GM23248 (cell line): ENCODE measurements around the gene SHISA8. TPM values are rescaled to one million over a fixed set of nuclear protein-coding genes. Genes with fewer than 3 reads are reported as not detected.

Experiments used
- DNase-seq: peaks from one replicate; pipeline ENCODE4 v3.0.0-alpha.2; 2015
- H2AFZ ChIP-seq: fragments of 200-600 bp; sonication (generic); 2 replicates; pipeline ENCODE4 v1.6.1; 2016; ENCODE audit warnings: antibody characterized with exemption
- H3F3A ChIP-seq: fragments of 200-600 bp; sonication (generic); 2 replicates; pipeline ENCODE4 v1.6.1; 2016; ENCODE audit warnings: mild to moderate bottlenecking, antibody characterized with exemption, mixed run types; ENCODE audit not compliant: insufficient read depth
- H3K27ac ChIP-seq: fragments of 200-600 bp; sonication (generic); 2 replicates; pipeline ENCODE4 v1.5.1; 2016; ENCODE audit warnings: mild to moderate bottlenecking
- H3K27me3 ChIP-seq: fragments of 200-600 bp; sonication (generic); replicated peaks from 2 replicates; pipeline ENCODE4 v1.6.1; 2016; ENCODE audit warnings: mild to moderate bottlenecking; ENCODE audit not compliant: insufficient read depth
- H3K36me3 ChIP-seq: fragments of 200-600 bp; sonication (generic); 2 replicates; pipeline ENCODE4 v1.6.1; 2016; ENCODE audit warnings: low read depth, mild to moderate bottlenecking
- H3K4me1 ChIP-seq: fragments of 200-600 bp; sonication (generic); 2 replicates; pipeline ENCODE4 v1.6.1; 2016; ENCODE audit warnings: mild to moderate bottlenecking; ENCODE audit not compliant: insufficient read depth
- H3K4me2 ChIP-seq: fragments of 200-600 bp; sonication (generic); one replicate; pipeline ENCODE4 v1.6.1; 2016; ENCODE audit warnings: mild to moderate bottlenecking; ENCODE audit not compliant: unreplicated experiment
- H3K4me3 ChIP-seq: fragments of 200-600 bp; sonication (generic); 2 replicates; pipeline ENCODE4 v1.5.1; 2016; ENCODE audit warnings: mild to moderate bottlenecking
- H3K79me2 ChIP-seq: fragments of 200-600 bp; sonication (generic); 2 replicates; pipeline ENCODE4 v1.6.1; 2016; ENCODE audit warnings: mild to moderate bottlenecking; ENCODE audit not compliant: insufficient read depth
- H3K9ac ChIP-seq: fragments of 200-600 bp; sonication (generic); 2 replicates; pipeline ENCODE4 v1.6.1; 2016; ENCODE audit warnings: mild to moderate bottlenecking
- H3K9me2 ChIP-seq: fragments of 200-600 bp; sonication (generic); 2 replicates; pipeline ENCODE4 v1.6.1; 2016; ENCODE audit warnings: mixed run types, mild to moderate bottlenecking, moderate library complexity; ENCODE audit not compliant: insufficient read depth
- H3K9me3 ChIP-seq: fragments of 200-600 bp; sonication (generic); one replicate; pipeline ENCODE4 v1.6.1; 2017; ENCODE audit warnings: low read depth
- H4K20me1 ChIP-seq: fragments of 200-600 bp; sonication (generic); 2 replicates; pipeline ENCODE4 v1.6.0; 2016; ENCODE audit not compliant: insufficient read depth
- EZH2 ChIP-seq: fragments of 200-600 bp; sonication (generic); IDR thresholded peaks from 2 replicates; pipeline ENCODE4 v1.6.1; 2018; ENCODE audit warnings: antibody characterized with exemption, mild to moderate bottlenecking; ENCODE audit not compliant: insufficient read depth, poor library complexity, severe bottlenecking
- EZH2phosphoT487 ChIP-seq: fragments of 200-600 bp; sonication (generic); IDR thresholded peaks from 2 replicates; pipeline ENCODE4 v1.6.1; 2018; ENCODE audit warnings: antibody characterized with exemption, moderate library complexity, mild to moderate bottlenecking, low read depth; ENCODE audit not compliant: insufficient read depth
- WGBS, 2 experiments: methylation state at CpG; one replicate each; pipeline ENCODE4 v1.1.6; 2015 to 2017; ENCODE audit warnings: low lambda C conversion rate in 2 of 2, low coverage in 1 of 2; ENCODE audit errors: missing lambda C conversion rate in 2 of 2; 5-methylcytosine and 5-hydroxymethylcytosine counted together
- in situ Hi-C: fragments of 300-500 bp; cut with MboI; formaldehyde crosslinking; loops from 2 replicates; pipeline ENCODE4 v1.15.0; 2020
- polyA plus RNA-seq: library from polyadenylated mRNA; unstranded; fragments of >200 nt; fragmentation: Nextera tagmentation; extraction: Ambion mirVana; gene quantifications from 2 replicates; pipeline ENCODE4 v1.2.1, GENCODE V29; 2016
- total RNA-seq: library from RNA; depleted of rRNA; stranded (reverse); fragments of >200 nt; shearing (Covaris generic); gene quantifications from 2 replicates; pipeline ENCODE4 v1.2.3, GENCODE V29; 2014

SHISA8 gene
- total and polyA plus RNA-seq, 2 experiments from 2014 or later: not detected

- no peaks in the 10 kb centered on the region for H3K4me1 ChIP-seq
- no peak overlapping the region for H3K27ac ChIP-seq
- H3K9ac ChIP-seq: no peak overlapping the region
- no peak overlapping the region for H2AFZ ChIP-seq
- H3K4me3 ChIP-seq: no peak overlapping the region
- no peaks in the 10 kb centered on the region for H4K20me1 ChIP-seq
- H3K4me2 ChIP-seq: no peak overlapping the region
- no peaks in the 10 kb centered on the region for H3K79me2 ChIP-seq
- H3F3A ChIP-seq: peaks cover 3% of the 10 kb centered on the region
- H3K36me3 ChIP-seq: no peaks in the 10 kb centered on the region
- no peaks in the 10 kb centered on the region for H3K27me3 ChIP-seq
- in situ Hi-C loops: no loop called here
- H3K9me2 ChIP-seq: no peaks in the 10 kb centered on the region
- WGBS, 2 experiments: 76 to 82% methylated on average over 3 to 4 of the region's 4 CpGs
- H3K9me3 ChIP-seq: no peaks in the 10 kb centered on the region
- DNase-seq: no peak
- TF ChIP-seq EZH2 (no peak), EZH2phosphoT487 (no peak)
Observed at GRCh38 chr22:41935015-41935351, 20.1 kb upstream of the SHISA8 start.

- TF ChIP-seq EZH2phosphoT487 (no peak), EZH2 (no peak)
- Histone ChIP-seq H3K4me3 (no peak overlapping the region), H2AFZ (no peak overlapping the region), H3K9ac (no peak overlapping the region), H3K4me2 (no peak overlapping the region), H3K36me3 (no peaks in the 10 kb centered on the region), H3K4me1 (no peaks in the 10 kb centered on the region), H3K9me3 (no peaks in the 10 kb centered on the region), H3K79me2 (no peaks in the 10 kb centered on the region), H3K27ac (no peak overlapping the region), H3K9me2 (no peaks in the 10 kb centered on the region), H4K20me1 (no peaks in the 10 kb centered on the region), H3K27me3 (no peaks in the 10 kb centered on the region), H3F3A (no peaks in the 10 kb centered on the region)
- WGBS, 2 experiments: 92 to 95% methylated on average over 17 of the region's 17 CpGs
- in situ Hi-C loops: no loop called here
- no peak for DNase-seq
Observed at GRCh38 chr22:41934284-41935014, 19.6 kb upstream of the SHISA8 start.

- no peaks in the 10 kb centered on the region for H3K4me1 ChIP-seq
- 86 to 88% methylated on average over 13 to 16 of the region's 16 CpGs for WGBS, 2 experiments
- TF ChIP-seq EZH2 (no peak), EZH2phosphoT487 (no peak)
- no peaks in the 10 kb centered on the region for H3K79me2 ChIP-seq
- no peaks in the 10 kb centered on the region for H4K20me1 ChIP-seq
- no peaks in the 10 kb centered on the region for H3K36me3 ChIP-seq
- no peak overlapping the region for H3K27ac ChIP-seq
- no peak overlapping the region for H3K9ac ChIP-seq
- H3K27me3 ChIP-seq: no peaks in the 10 kb centered on the region
- no peak overlapping the region for H3K4me3 ChIP-seq
- in situ Hi-C loops: no loop called here
- no peak for DNase-seq
- no peaks in the 10 kb centered on the region for H3F3A ChIP-seq
- no peak overlapping the region for H2AFZ ChIP-seq
- H3K9me2 ChIP-seq: no peaks in the 10 kb centered on the region
- no peaks in the 10 kb centered on the region for H3K9me3 ChIP-seq
- H3K4me2 ChIP-seq: no peak overlapping the region
Observed at GRCh38 chr22:41933411-41934177, 18.7 kb upstream of the SHISA8 start.

- WGBS, 2 experiments: 97 to 100% methylated on average over 12 of the region's 12 CpGs
- H3K9me2 ChIP-seq: no peaks in the 10 kb centered on the region
- no peak overlapping the region for H3K9ac ChIP-seq
- H3K27ac ChIP-seq: no peak overlapping the region
- no peaks in the 10 kb centered on the region for H3K79me2 ChIP-seq
- in situ Hi-C loops: no loop called here
- no peak for TF ChIP-seq EZH2
- TF ChIP-seq EZH2phosphoT487: no peak
- H3K36me3 ChIP-seq: no peaks in the 10 kb centered on the region
- DNase-seq: no peak
- H3F3A ChIP-seq: no peaks in the 10 kb centered on the region
- H3K4me1 ChIP-seq: no peaks in the 10 kb centered on the region
- H4K20me1 ChIP-seq: no peaks in the 10 kb centered on the region
- H3K4me3 ChIP-seq: no peak overlapping the region
- no peak overlapping the region for H3K4me2 ChIP-seq
- H3K27me3 ChIP-seq: no peaks in the 10 kb centered on the region
- H3K9me3 ChIP-seq: no peaks in the 10 kb centered on the region
- no peak overlapping the region for H2AFZ ChIP-seq
Observed at GRCh38 chr22:41932353-41932752, 17.5 kb upstream of the SHISA8 start.
